Bone marrow (tissue), 2 donors: ENCODE results near the gene CAPN13.

Experiments
- DNase-seq, 2 donors: peaks; one replicate each; lab custom pipeline; 2025; lab: John Stamatoyannopoulos, UW

Gene CAPN13

GRCh38 chr2:30683236-30683956 lies 123.8 kb downstream of the CAPN13 start:
- no peak for DNase-seq

DNA sequence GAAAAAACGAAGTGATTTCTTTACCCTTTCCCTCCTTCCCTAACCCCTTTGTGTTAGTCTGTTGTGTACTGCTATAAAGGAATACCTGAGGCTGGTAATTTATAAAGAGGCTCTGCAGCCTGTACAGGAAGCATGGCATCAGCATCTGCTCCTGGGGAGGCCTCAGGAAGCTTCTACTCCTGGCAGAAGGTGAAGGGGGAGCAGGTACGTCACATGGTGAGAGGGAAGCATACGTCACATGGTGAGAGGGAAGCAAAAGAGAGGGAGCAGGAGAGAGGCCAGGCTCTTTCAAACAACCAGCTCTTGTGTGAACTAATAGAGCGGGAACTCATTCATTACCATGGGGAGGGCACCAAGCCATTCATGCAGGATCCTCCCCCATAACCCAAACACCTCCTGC lies 126.2 kb downstream of the CAPN13 start:
- DNase-seq, result no peak

GRCh38 chr2:30680121-30680520 lies 127.1 kb downstream of the CAPN13 start:
- DNase-seq, result no peak

DNA sequence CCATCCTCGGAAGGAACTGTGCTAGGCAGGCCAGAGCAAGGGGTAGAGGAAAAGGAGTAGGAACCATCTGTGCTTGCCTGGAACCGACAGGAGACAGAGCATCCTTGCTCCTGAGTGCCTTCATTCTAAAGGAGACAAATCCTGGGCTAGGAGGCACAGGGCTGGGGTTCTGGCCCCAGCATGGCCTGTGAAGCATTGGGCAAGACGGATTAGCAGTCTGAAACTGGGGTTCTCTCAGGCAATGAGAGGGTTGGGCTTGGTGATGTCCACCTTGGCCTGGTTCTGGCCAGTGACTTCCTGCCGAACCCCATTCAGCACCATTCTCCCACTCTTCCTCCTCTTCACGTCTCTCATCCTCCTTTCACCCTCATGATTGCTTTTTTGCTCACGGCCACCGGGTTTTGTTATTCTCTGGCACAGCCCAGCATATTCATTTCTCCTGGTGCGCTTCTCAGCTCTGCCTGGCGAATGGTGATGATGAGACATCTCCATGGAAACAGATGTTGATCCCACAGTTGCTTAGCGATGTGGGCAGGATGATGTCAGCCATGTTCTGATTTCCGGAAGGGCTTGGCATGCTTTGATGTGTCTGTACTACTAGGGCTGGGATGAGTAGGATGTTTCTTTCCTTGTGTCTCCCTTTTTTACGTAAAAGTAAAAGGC lies 127.7 kb downstream of the CAPN13 start:
- DNase-seq, result no peak

DNA sequence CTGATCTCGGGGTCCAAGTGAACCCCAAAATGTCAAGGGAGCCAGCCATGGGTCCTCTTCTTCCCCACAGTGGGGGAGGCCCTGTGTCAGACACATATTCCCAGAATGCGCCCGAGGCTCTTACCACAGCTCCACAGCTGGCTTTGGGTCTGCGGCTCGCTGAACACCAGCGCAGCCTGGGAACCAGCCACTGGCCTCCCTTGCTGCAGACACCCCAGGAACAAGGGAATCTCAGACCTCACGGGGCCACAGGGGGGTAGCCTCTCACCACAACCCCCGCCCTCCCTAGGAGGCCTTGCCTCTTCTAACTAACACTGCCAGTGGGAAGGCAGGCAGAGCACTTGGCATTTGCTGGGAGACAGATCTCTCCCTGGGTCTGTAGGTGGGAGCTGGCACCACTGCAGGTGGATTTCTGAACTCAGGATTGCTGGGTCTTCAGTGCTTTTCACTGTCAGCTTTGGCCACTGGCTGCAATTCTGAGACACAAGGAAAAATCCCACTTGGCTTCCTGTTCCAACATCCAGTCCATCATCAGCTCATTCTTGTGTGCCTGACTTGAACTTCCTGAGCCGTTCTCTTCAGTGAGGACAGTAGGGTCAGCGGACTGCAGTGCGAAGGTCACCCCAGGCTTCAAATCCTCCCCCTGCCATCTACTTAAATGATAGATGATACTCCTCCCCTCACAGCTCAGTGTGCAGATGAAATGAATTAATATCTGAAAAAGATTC lies 128.7 kb downstream of the CAPN13 start:
- DNase-seq, result no peak

DNA sequence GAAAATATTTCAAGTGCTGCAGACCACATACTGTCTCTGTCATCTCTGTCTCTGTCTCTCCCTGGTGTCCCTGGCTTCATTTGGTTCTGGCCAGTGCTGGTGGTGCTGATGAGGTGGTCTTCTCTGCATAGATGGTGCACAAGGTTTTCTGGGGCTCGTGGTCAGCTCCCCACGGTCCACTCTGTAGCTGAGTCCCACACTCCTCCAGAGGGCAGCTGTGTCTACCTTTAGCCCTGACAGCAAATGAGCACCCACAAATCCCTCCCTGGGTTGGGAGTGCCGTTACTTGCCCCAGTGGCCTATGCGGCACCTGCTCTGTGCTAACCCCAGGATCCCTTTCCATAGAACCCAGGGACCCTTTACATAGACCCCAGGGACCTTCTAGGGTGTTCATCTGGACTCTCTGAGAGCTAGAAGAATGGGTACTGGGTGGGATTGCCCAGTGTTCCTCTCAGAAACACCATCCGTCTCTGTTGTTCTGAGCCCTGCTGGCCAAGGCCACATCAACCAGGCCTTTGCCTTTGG lies 129.3 kb downstream of the CAPN13 start:
- no peak for DNase-seq

DNA sequence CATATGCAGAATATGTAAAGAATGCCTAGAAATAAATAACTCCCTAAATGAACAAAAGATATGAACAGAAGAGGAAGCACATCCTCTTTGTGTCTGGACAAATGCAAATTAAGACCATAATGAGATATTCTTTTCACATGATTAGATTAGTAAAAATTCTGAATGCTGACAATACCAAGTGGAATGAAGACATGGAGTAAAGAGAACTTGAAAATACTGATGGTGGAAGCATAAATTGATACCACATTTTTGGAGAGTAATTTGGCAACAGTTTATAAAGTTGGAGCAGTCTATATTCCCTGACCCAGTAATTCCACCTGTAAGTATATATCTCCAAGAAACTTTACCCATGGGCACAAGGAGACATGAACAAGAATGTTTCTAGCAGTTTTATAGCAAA lies 130.0 kb downstream of the CAPN13 start:
- DNase-seq, result no peak

DNA sequence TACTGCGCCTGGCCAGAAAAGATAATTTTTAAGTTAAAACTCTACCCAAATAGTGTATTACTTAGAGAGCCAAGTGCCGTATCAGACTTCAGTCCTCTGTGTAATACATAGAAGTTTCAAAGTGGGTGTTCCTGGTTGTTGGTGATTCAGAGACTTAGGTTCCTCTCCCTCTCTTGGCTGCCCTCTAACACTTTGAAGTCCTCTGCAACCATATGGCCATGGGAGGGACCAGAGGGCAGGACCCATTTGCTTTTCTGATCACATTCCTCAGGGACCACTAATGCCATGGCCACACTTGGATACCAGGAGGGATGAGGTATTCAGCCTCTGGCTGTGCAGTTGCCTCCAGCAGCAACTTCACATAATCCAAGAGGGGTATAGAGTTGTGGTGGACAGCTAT lies 131.5 kb downstream of the CAPN13 start:
- DNase-seq, result no peak

DNA sequence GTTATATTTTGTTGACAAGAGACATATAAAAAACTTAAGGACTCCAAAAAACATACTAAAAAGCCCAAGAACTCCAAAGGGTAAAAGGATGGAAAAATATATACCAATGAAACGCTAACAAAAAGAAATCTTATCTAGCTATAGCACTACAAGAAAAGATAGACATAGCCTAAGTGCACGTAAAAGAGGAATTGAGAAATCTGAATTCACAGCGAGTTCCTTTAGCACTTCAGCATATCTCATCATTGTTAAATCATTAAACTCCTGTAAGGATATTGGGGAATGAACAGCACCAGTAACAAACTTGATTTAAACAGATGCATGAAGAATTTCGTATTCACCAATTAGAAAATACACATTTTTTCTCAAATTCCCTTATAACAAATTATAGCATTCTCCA lies 134.1 kb downstream of the CAPN13 start:
- no peak for DNase-seq
